GM20000 (cell line): ENCODE measurements around the gene EEF1AKMT2.

ENCODE experiments used
- DNase-seq: peaks from one replicate; pipeline ENCODE4 v3.0.0; 2012; ENCODE audit warnings: low spot score
- TF ChIP-seq, protein P1 (sequence below): IDR thresholded peaks from 2 replicates; pipeline ENCODE4 v1.5.1; 2012; ENCODE audit warnings: mild to moderate bottlenecking, control low read depth; ENCODE audit errors: extremely low read depth, missing control alignments

The EEF1AKMT2 gene

DNA sequence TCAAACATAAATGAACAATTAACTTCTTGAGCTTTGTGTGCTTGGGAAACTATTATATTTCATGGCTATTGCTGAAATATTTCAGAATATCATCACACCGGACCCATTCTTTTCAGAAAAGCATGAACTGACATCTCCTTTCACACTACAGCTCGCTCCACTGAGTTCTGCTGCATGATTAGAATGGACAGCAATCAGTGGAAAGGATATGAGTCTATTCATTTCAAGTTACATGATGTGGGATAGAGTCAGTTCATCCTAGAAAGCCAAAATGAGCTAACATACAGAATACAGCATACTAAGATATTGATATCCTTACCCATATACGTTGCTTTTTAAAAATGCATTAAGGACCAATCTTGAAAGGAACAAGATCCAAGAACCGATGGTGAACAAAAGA is 46.4 kb downstream of the EEF1AKMT2 start:
- TF ChIP-seq, protein P1, sequence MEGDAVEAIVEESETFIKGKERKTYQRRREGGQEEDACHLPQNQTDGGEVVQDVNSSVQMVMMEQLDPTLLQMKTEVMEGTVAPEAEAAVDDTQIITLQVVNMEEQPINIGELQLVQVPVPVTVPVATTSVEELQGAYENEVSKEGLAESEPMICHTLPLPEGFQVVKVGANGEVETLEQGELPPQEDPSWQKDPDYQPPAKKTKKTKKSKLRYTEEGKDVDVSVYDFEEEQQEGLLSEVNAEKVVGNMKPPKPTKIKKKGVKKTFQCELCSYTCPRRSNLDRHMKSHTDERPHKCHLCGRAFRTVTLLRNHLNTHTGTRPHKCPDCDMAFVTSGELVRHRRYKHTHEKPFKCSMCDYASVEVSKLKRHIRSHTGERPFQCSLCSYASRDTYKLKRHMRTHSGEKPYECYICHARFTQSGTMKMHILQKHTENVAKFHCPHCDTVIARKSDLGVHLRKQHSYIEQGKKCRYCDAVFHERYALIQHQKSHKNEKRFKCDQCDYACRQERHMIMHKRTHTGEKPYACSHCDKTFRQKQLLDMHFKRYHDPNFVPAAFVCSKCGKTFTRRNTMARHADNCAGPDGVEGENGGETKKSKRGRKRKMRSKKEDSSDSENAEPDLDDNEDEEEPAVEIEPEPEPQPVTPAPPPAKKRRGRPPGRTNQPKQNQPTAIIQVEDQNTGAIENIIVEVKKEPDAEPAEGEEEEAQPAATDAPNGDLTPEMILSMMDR, result no peak

DNA sequence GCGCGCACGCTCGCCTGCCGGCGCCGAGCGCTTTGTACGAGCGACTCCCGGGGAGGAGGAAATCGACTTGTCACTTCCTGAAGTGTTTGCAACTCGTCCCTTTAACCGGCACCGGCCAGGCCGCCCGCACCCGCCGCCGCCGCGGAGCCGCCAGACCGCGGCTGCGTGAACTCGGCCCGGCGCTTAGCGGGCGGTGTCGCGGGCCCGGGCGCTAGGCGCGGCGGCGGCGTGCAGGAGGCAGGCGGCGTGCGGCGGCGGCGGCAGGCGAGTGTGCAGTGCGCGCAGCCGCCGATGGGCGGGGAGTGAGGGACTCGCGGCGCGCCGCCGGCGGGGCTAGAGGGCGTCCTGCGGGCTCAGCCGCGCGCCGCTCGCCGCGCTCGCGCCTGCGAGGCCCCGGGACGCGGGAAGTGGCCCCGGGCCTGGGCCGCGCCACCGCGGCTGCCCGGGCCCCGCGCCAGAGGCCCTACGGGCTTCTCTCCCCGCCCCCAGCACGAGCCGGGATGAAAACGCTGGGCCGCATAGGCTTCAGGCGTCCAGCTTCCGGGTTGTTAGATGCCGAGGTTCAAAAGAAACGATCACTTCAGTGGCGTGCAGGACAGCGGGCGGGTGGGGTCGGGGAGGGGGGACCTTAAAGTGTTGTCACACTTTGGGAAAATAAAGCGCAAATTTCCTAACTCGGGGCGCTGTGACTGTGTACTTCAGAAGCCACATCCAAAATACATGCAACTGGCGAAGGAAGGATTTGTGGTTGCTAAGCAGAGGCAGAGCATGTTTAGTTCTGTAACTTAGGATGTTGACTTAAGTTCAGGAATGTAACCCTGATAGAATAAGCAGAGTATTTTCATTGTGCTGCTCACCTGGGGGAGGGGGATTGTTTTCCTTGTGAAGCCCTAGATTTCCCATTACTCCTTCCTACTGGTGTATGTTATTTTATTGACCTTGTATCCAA is 47.3 kb downstream of the EEF1AKMT2 start, which contains the start of gene FAM53B:
Gene FAM53B (minus strand): TSS at position 277 of the 949 bp plus-strand sequence. CDS start 37,665 bp downstream, outside the sequence.
- peak; percentile 91 for DNase-seq
- TF ChIP-seq, protein P1, result peak; percentile 5

More for the DNA sequence above, 46.4 kb downstream of the EEF1AKMT2 start:
- DNase-seq, result no peak

DNA sequence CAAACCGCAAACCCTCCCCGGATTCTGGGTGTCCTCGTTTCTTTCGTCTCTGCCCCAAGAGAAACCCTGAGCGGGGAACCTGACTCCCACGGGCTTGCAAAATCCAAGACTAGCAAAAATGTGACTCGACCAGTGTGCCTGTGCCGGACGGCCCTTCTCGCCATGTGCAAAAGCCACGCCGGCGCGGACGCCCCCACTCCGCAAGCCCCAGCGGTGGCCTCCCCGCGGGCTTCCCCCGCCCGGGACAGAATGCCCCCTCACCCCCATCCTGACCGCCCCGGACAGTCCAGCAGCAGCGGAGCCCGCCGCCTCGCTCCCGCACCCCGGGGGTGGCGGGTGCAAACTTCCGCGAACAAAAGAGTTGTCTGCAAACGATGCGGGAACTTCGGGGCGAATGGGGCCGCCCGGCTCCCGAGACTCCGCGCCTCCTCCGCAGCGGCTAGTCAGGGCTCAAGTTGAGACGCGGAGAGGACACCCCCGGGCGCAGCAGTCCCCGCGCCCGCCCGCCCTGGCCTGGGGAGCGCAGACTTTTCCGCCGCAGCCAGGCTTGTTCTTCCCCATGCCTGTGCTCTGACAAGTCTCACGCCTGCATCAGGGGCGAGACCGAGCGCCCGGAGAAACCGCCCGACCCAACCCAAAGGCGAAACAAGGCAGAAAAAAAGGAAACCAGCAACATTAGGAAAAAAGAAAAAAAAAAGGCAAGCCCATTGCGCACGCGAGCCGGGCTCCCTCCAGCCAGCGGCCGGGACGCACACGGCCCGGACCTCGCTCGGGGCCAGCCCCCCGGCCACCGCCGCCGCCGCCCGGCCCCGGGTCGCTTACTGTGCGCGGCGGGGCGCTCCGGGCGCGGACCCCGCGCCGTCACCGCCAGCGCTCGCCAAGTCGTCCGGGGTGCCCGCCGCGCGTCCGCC is 48.2 kb downstream of the EEF1AKMT2 start:
- peak; percentile 62 for DNase-seq
- TF ChIP-seq, protein P1, result no peak

DNA sequence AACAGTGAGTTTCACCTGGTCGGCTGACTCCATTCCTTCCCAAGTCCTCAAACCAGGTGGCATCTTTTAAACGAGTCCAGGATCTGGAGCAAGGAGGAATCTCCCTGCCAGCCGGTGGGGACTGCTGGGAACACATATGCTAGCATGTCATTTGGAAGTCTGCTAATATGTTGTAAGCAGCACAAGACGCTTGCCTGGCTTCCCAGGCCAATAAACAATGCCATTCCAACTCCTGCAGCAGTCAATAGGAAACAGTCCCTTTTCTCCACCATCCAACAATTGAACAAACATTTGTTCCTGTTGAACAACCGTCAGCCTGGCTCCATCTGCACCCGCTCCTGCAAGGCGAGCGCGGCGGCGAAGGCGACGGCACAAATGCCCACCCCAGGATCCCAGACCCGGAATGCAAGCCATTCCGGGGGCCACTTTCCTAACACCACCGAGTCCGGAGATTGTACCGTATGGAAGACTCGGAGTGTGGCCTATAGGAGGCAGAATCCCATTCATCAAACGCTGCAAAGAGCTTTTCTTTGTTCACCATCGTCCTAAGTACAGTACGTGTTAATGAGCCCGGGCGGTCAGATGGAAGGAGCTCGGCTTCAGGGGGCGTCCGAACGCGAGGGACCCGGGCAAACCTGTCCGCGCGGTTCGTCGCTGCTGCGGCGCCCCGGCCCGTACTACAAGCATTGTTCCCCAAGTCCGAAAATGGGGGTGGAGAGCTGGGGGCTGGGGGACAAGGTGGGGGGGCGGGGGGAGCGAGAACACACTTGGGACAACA is 49.1 kb downstream of the EEF1AKMT2 start:
- no peak for DNase-seq
- TF ChIP-seq, protein P1, result no peak

DNA sequence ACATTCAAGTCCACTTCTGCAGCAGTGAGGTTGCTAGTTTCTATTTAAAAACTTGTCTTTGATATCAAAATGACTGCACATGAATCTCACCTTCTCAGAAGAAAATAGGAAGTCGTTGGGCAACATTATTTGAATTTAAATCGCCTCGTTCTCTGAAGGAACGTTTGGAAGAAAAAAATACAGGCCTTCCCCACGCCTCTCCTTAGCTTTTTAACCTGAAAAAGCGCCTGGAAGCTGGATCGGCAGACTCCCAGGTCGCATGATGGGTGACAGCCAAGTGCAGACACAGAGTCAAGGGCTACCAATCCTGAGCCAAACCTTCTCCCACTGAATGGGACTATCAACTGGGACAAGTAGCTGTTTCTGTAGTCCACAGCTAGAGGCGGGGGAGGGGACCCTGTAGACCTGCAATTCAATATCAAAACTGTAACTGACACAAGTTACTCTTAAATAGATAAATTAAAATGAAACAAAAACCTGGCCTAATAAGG is 49.7 kb downstream of the EEF1AKMT2 start:
- DNase-seq, result no peak
- TF ChIP-seq, protein P1, result no peak

DNA sequence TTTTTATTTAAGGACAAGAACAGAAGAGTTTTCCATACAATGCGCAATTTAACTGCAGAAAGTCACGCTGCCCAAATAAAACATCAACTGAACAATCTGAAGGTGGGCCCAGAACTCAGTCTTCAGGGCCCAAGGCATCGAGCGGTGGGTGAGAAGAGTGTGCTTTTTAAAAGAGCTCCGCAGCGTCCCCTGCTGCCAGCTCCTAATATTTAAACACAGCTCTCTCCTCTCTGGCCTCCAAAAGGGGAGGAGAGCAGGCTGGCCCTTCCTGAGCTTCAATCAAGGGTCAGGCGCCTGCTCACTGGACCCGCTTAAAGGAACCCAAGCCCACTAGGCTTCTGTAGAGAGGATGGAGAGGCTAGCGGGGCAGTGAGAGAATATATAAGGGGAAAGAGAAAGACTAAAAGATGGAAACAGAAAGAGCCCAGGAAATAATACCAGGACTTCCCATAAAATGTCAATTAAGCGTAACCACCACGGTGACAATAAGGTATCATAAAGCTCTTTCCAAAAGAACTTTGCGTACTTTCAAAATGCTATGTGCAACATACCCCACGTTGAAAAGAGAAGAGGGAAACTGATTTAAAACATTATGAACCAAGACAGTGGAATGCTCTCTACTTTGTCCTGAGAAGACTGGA is 50.3 kb downstream of the EEF1AKMT2 start:
- DNase-seq, result peak; percentile 84
- TF ChIP-seq, protein P1, result peak; percentile 69
